K562 (cell line): ENCODE measurements around the gene GLB1L3.

Experiments used
- CEBPB ChIP-seq: fragments of 450-650 bp; IDR thresholded peaks from 2 replicates; pipeline ENCODE4 v1.6.1; 2016; ENCODE audit warnings: missing genetic modification characterization, missing compliant biosample characterization
- CTCF ChIP-seq, 3 experiments: IDR thresholded peaks in 2 of 3; conservative IDR thresholded peaks in 1 of 3; 2 replicates each; pipeline ENCODE4 v1.5.1; 2011 to 2012; ENCODE audit warnings: low read length in 3 of 3, mild to moderate bottlenecking in 3 of 3, control low read depth in 2 of 3, improper control_type of control experiment in 1 of 3, inconsistent platforms in 1 of 3, low read depth in 1 of 3, mixed read lengths in 1 of 3, moderate library complexity in 1 of 3; ENCODE audit not compliant: insufficient read depth in 2 of 3
- CUX1 ChIP-seq: fragments of 200-800 bp; sonication (Bioruptor generic); IDR thresholded peaks from 2 replicates; pipeline ENCODE4 v1.6.1; 2016; ENCODE audit warnings: missing genetic modification characterization, missing compliant biosample characterization
- GMEB1 ChIP-seq: fragments of 250-450 bp; sonication (Bioruptor Pico); IDR thresholded peaks from 2 replicates; pipeline ENCODE4 v1.4.0; 2020; ENCODE audit warnings: mild to moderate bottlenecking
- JUNB ChIP-seq: fragments of 450-650 bp; formaldehyde crosslinking; conservative IDR thresholded peaks from 2 replicates; pipeline ENCODE4 v1.4.0; 2020; ENCODE audit warnings: mild to moderate bottlenecking
- SREBF2 ChIP-seq: sonication (generic); formaldehyde crosslinking; IDR thresholded peaks from 2 replicates; pipeline ENCODE4 v1.4.0; 2020; ENCODE audit warnings: mild to moderate bottlenecking, missing genetic modification reagents
- ZNF766 ChIP-seq: fragments of 200-800 bp; sonication (Bioruptor generic); conservative IDR thresholded peaks from 2 replicates; pipeline ENCODE4 v1.6.1; 2016; ENCODE audit warnings: missing genetic modification characterization, missing compliant biosample characterization
- ZZZ3 ChIP-seq: fragments of 450-650 bp; IDR thresholded peaks from 2 replicates; pipeline ENCODE4 v1.6.1; 2016; ENCODE audit warnings: antibody characterized with exemption, mild to moderate bottlenecking, moderate library complexity
- TF ChIP-seq, protein P1 (sequence below): sonication (generic); formaldehyde crosslinking; IDR thresholded peaks from 2 replicates; pipeline ENCODE4 v1.5.0; 2020; ENCODE audit warnings: missing genetic modification reagents

DNA sequence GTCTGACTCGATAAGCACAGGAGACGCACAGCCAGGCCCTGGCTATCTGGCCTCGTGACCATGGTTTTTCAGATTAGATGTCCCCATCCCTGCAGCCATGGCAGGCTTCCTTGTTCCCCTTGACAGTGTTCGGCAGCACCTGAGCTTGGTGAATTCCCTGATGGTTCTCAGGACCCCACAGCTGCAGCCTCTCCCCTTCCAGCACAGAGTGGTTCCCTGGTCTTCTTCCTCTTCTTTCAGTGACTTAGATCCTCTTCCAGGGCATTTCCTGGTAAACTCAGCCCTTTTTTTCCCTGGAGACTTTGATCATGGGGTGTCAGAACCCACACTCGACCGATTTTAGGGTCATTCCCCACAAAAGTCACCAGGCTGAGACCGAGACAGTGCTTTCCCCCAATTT, 14.5 kb downstream of the GLB1L3 start:
- no peak for TF ChIP-seq CTCF (IDR thresholded peaks at IDR 0.05 in 2 of 3, conservative IDR thresholded peaks at IDR 0.05 in 1 of 3; ENCODE audit: insufficient read depth in 2 of 3, low read depth in 1 of 3, low read length in 3 of 3)
- no peak for TF ChIP-seq ZNF766 (CRISPR knock-in tag)
- no peak for TF ChIP-seq CEBPB (tag)
- TF ChIP-seq CUX1 (CRISPR knock-in tag): no peak
- TF ChIP-seq JUNB (CRISPR knock-in tag): no peak
- TF ChIP-seq, protein P1, sequence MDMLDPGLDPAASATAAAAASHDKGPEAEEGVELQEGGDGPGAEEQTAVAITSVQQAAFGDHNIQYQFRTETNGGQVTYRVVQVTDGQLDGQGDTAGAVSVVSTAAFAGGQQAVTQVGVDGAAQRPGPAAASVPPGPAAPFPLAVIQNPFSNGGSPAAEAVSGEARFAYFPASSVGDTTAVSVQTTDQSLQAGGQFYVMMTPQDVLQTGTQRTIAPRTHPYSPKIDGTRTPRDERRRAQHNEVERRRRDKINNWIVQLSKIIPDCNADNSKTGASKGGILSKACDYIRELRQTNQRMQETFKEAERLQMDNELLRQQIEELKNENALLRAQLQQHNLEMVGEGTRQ (CRISPR knock-in tag): no peak
- no peak for TF ChIP-seq GMEB1 (CRISPR knock-in tag)
- TF ChIP-seq ZZZ3: no peak
- TF ChIP-seq SREBF2 (CRISPR knock-in tag): no peak
